Activated CD4-positive, alpha-beta memory T cell treated with anti-CD3 and anti-CD28 coated beads, Interleukin-2, amount 10 ng/mL, durations not matched to agents 7 days and 5 days (primary cell): Measurements from ENCODE around the gene GJC1. TPM values are rescaled to one million over a fixed set of nuclear protein-coding genes. Genes with fewer than 3 reads are reported as not detected.
A peak's percentile ranks its signal among the peaks of the same experiment; 100 is the strongest.

Experiments
- CTCF ChIA-PET: fragments of 350-600 bp; sonication (Branson Sonifier 250); formaldehyde crosslinking; loops from one replicate; lab custom pipeline; 2021; ENCODE audit warnings: antibody characterized with exemption, inconsistent platforms; lab: Charles Lee
- POLR2A ChIA-PET: fragments of 350-600 bp; sonication (Branson Sonifier 250); formaldehyde crosslinking; loops from one replicate; lab custom pipeline; 2021; ENCODE audit warnings: antibody characterized with exemption; lab: Charles Lee
- DNase-seq: peaks from one replicate; pipeline ENCODE4 v3.0.0-alpha.2; 2020
- H3K27ac Mint-ChIP-seq: one replicate; pipeline ENCODE4 v1.8.0; 2021; ENCODE audit warnings: mild to moderate bottlenecking, mixed read lengths
- H3K27me3 Mint-ChIP-seq: one replicate; pipeline ENCODE4 v1.8.0; 2021; ENCODE audit warnings: mixed read lengths
- H3K36me3 Mint-ChIP-seq: one replicate; pipeline ENCODE4 v1.8.0; 2021; ENCODE audit warnings: low read depth, mixed read lengths
- H3K4me1 Mint-ChIP-seq: one replicate; pipeline ENCODE4 v1.8.0; 2021; ENCODE audit warnings: mixed read lengths
- H3K4me3 Mint-ChIP-seq: one replicate; pipeline ENCODE4 v1.8.0; 2021; ENCODE audit warnings: mild to moderate bottlenecking, mixed read lengths
- H3K9me3 Mint-ChIP-seq: one replicate; pipeline ENCODE4 v1.8.0; 2021; ENCODE audit warnings: mixed read lengths
- total RNA-seq, 2 experiments: library from RNA; stranded (reverse); gene quantifications; one replicate each; pipeline ENCODE4 v1.2.3, GENCODE V29; 2021

GJC1 gene
- total RNA-seq, 2 experiments from 2014 or later: 0.78 to 0.88 TPM

DNA sequence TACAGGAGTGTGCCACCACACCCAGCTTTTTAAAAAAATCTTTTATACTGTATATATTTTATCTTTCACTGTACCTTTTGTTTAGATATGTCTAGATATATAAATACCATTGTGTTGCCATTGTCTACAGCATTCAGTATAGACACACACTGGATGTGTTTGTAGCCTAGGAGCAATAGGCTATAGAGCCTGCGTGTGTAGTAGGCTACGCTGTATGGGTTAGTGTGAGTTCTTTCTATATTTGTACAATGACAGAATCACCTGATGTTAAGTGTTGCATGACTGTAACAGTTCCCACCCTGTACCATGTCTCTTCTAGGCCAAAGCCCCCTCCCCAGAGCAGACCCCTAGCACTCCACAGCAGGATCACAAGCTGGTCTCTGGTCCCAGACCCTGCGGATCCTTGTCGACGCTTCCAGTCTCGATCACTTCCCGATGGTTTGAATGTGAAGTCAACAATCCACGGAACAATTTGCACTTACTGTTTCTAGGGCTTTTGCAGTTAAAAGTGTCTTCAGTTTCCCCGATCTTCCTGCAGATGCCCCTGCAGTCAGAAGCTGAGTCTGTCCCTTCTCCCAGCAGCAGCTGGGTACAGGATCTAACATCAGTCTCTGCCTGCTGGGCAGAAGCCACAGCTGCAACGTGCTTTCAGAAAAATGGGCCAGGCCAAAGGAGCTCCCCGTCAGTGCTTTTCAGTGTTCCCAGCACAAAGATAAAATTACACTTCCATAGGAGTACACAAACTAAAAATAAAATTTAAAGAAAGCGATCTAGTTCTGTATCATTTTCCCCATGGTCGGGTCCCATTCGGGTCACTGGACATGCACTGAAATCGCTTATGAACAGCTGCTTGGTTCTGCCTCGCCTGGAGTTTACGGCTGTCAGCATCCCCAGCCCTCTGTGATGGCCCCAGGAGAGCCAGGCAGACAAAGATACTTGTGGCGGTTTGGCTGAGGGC is 35.9 kb downstream of the GJC1 start:
- Mint-ChIP-seq H3K27ac (no peak overlapping the region), H3K9me3 (no peaks in the 10 kb centered on the region), H3K4me1 (peaks cover 11% of the 10 kb centered on the region), H3K27me3 (peaks cover 11% of the 10 kb centered on the region), H3K4me3 (no peak overlapping the region), H3K36me3 (no peaks in the 10 kb centered on the region)
- CTCF ChIA-PET: no interaction called here
- POLR2A ChIA-PET: no interaction called here
- no peak for DNase-seq

DNA sequence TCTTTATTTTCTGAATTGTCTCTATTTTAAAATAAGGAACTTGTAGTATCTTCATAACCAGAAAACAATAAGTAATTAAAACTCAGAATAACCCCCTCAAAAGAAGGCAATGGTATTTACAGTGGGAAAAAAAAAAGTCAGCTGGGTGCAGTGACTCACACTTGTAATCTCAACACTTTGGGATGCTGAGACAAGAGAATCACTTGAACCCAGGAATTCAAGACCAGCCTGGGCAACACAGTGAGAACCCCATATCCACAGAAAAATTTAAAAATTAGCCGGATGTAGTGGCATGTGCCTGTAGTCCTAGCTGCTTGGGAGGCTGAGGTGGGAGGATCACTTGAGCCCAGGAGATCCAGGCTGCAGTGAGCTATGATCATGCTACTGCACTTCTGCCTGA is 37.8 kb downstream of the GJC1 start:
- H3K4me3 Mint-ChIP-seq: no peak overlapping the region
- DNase-seq: no peak
- CTCF ChIA-PET: no interaction called here

DNA sequence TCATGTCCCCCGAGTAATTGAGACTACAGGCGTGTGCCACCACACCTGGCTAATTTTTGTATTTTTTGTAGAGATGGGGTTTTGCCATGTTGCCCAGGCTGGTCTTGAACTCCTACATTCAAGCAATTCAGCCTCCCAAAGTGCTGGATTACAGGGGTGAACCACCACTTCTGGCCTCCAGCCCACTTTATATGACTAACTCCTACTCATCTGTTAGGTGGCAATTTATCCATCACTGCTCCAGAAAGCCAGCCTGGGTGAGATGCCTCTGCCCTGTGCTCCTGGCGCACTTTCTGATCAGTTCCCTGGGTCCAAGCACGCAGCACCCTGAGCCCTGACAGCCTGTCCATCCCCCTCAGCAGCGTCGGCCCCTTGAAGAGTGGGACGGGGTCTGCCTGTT is 41.9 kb downstream of the GJC1 start:
- Mint-ChIP-seq H3K9me3 (no peaks in the 10 kb centered on the region), H3K27ac (no peak overlapping the region), H3K27me3 (peaks cover 2% of the 10 kb centered on the region), H3K36me3 (no peaks in the 10 kb centered on the region), H3K4me3 (no peak overlapping the region), H3K4me1 (no peaks in the 10 kb centered on the region)
- DNase-seq: no peak
- CTCF ChIA-PET: no interaction called here
- POLR2A ChIA-PET: no interaction called here

More for the DNA sequence above, 37.8 kb downstream of the GJC1 start:
- H3K9me3 Mint-ChIP-seq: no peaks in the 10 kb centered on the region
- POLR2A ChIA-PET: no interaction called here
- no peak overlapping the region for H3K27ac Mint-ChIP-seq
- peaks cover 4% of the 10 kb centered on the region for H3K4me1 Mint-ChIP-seq
- no peaks in the 10 kb centered on the region for H3K36me3 Mint-ChIP-seq
- peaks cover 4% of the 10 kb centered on the region for H3K27me3 Mint-ChIP-seq

DNA sequence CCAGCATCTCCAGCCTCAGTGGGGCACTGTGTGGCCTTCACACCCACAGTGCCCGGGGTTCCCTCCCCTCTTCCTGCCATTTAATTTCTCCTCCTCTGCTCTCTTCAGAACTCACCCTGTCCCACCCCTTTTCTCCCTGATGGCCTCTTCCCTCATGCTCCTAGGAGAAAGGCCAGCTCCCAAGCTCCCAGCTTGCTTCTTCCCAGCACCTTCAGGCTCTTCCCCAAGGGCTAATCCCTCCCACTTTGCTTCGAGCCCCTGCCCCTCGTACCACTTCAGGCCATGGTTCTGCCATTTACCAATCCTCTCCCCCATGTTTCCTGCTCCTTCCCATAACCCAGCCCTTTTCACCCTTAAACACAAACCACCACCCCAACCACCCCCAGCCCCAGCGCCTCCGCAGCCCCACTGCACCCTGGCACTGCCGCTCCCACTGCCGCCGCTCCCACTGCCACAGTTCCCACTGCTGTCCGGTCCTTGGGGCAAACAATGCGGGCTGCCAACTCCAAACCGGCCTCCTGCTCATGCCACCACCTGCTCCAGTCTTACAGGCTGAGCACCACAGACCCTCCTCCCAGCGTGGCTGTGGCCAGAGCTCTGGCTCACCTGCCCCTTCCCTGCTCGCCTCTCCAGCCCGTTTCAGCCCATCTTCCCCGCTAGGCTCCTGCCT is 42.7 kb downstream of the GJC1 start:
- no peak overlapping the region for H3K4me3 Mint-ChIP-seq
- CTCF ChIA-PET: no interaction called here

DNA sequence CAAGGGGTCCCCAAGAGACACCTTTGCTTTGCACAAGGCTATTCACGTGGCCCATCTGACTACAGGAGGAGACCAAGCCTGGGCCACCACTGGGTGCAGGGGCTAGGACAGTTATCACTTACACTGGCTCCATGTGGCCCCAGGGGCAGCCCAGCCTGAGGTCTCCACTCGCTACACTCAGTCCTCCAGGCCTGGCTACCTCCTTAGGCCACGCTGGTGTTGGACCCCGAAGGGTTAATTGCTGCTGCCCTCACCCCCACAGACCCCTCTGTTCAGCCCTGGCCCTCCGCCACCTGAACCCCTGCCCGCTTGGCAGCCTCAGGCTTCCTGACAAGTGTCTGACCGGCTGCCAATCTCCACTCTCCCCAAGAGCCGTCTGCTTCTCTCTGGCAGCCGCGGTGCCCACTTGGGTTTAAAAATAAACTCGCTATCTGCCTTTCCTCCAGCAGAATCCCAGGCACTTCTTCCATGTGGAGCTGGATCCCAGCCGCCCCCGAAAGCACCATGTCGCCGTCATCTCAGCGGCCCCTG is 43.5 kb downstream of the GJC1 start:
- ChIA-PET CTCF (no interaction called here), POLR2A (no interaction called here)
- DNase-seq: no peak
- Mint-ChIP-seq H3K4me3 (no peak overlapping the region), H3K9me3 (no peaks in the 10 kb centered on the region), H3K4me1 (no peaks in the 10 kb centered on the region), H3K27me3 (no peaks in the 10 kb centered on the region), H3K27ac (no peak overlapping the region), H3K36me3 (no peaks in the 10 kb centered on the region)

More for the DNA sequence above, 42.7 kb downstream of the GJC1 start:
- DNase-seq: no peak
- no peak overlapping the region for H3K27ac Mint-ChIP-seq
- POLR2A ChIA-PET: no interaction called here
- H3K4me1 Mint-ChIP-seq: no peaks in the 10 kb centered on the region
- H3K27me3 Mint-ChIP-seq: no peaks in the 10 kb centered on the region
- no peaks in the 10 kb centered on the region for H3K9me3 Mint-ChIP-seq
- H3K36me3 Mint-ChIP-seq: no peaks in the 10 kb centered on the region

DNA sequence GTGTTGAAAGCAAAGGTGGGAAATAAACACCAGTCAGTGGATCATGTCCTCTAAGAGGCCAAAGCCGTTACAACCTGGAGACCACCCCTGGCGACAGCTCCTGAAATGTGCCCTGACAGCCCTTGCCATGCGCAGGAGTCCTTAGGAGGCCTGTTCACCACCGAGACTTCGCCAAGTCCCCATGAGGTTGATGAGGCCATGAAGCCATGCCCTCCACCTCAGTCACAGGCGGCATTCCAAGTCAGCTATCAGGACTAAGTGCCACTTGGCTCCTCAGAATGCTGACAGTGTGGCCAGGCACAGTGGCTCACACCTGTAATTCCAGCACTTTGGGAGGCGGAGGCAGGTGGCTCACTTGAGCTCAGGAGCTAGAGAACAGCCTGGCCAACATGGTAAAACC is 44.2 kb downstream of the GJC1 start:
- no peaks in the 10 kb centered on the region for H3K27me3 Mint-ChIP-seq
- H3K9me3 Mint-ChIP-seq: no peaks in the 10 kb centered on the region
- DNase-seq: no peak
- CTCF ChIA-PET: no interaction called here
- H3K4me1 Mint-ChIP-seq: no peaks in the 10 kb centered on the region
- POLR2A ChIA-PET: no interaction called here
- H3K4me3 Mint-ChIP-seq: no peak overlapping the region
- no peak overlapping the region for H3K27ac Mint-ChIP-seq
- no peaks in the 10 kb centered on the region for H3K36me3 Mint-ChIP-seq

DNA sequence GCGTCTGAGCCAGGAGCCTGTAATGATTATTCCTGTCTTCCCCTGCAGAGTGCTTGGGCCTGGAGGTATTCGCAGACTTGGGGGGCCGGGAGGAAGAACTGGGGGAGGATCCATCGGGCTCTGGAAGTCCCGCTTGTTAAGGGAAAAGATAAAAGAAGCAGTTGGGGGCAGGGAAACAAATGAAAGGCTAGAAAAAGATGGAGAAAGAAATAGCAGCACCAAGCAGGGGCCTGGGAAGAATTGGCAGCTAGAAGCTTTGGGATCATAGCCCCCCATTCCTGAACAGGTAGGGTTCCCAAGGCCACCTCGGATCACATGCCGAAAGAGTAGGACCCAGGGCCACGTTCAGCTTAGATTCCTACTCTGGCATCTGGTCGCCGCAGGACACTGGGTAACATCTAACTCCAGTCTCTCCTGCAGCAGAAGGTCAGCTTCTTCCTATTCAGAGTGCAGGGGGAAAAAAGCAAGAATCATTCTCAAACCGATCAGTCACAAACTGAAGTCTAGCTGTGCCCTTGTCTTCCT is 47.7 kb downstream of the GJC1 start:
- H3K36me3 Mint-ChIP-seq: no peaks in the 10 kb centered on the region
- H3K4me1 Mint-ChIP-seq: peaks cover 3% of the 10 kb centered on the region
- H3K4me3 Mint-ChIP-seq: no peak overlapping the region
- no peak for DNase-seq
- H3K27ac Mint-ChIP-seq: no peak overlapping the region
- peaks cover 5% of the 10 kb centered on the region for H3K27me3 Mint-ChIP-seq
- CTCF ChIA-PET: interaction anchor here (11.7 kb wide), 1 partner anchor 83 kb away, joined by 144 read pairs; no protein-coding TSS in a partner anchor
- POLR2A ChIA-PET: no interaction called here
- H3K9me3 Mint-ChIP-seq: no peaks in the 10 kb centered on the region

DNA sequence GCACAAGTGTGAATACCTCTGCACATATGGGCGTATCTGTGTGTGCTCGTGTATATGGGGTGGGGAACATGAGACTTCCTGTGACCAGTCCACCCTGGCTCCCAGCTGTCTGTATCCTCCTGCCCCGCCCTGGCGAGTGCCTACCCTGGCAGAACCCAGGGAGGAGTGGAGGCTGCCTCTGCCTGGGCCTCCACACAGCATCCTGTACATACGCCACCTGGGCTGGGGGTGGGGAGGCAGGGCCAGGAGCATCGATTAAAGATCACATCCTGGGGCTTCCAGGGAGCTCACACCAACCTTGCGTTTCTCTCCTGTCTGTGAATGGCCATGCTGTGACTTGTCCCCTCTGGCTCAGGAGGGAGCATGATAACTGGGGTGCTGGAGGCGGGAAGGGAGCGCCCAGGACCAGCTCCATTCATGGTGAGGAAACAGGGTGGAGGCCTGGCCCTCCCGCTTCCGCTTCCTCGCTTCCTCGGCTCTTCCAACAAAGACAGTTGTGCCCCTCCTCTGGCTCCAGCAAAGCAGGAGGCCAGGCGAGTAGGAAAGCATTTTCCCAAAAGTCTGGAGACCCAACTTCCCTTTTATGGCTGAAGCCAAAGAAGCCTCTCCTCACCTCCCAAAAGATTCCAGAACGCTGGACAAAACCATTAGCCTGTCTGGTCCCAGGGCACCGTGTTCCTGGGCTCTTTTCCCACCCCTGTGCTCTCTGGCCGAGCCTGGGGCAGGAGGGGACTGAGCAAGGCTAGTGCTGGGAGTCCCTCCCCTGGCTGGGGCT is 48.3 kb downstream of the GJC1 start:
- Mint-ChIP-seq H3K9me3 (no peaks in the 10 kb centered on the region), H3K36me3 (no peaks in the 10 kb centered on the region), H3K27ac (no peak overlapping the region), H3K27me3 (peaks cover 8% of the 10 kb centered on the region), H3K4me3 (no peak overlapping the region), H3K4me1 (peaks cover 3% of the 10 kb centered on the region)
- no peak for DNase-seq
- ChIA-PET POLR2A (interaction anchor here (1.1 to 1.5 kb wide), 2 partner anchors 15 to 83 kb away, joined by 3 to 4 read pairs; no protein-coding TSS in a partner anchor), CTCF (interaction anchor here (11.7 kb wide), 1 partner anchor 84 kb away, joined by 144 read pairs; no protein-coding TSS in a partner anchor)

DNA sequence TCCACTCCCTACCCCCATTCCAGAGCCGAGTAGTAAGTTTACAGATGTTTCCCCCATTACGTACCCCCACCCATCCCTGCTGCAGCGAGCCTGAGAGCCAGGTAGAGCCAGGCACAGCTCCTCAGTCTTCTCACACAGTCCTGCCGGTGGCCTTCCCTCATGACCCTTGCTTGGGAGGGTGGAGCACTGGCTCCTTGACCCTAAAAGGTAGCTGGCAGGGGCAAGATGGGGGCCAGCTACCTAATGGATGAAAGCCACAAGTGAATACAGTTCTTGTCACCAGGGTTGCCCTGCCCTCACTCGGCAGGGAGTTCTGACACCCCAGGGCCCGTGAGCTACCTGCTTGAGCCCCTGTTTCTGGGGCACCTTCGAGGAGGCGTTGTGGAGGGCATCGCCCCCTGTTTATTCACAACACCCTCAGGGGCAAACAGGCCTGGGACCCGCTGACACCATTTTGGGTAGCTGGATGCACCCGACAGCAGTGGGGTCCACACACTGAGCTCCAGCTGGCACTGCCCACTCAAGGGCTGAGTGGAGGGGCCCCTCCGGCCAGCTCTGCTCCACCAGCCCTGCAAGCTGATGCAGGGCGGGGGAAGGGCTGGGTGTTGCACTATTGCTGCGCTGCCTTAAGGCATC is 49.1 kb downstream of the GJC1 start:
- ChIA-PET CTCF (interaction anchor here (2.8 to 11.7 kb wide), 2 partner anchors 85 to 100 kb away, joined by 7 to 144 read pairs; no protein-coding TSS in a partner anchor), POLR2A (interaction anchor here (1.1 to 1.5 kb wide), 2 partner anchors 16 to 84 kb away, joined by 3 to 4 read pairs; no protein-coding TSS in a partner anchor)
- Mint-ChIP-seq H3K4me3 (no peak overlapping the region), H3K4me1 (peaks cover 6% of the 10 kb centered on the region), H3K27me3 (peaks cover 8% of the 10 kb centered on the region), H3K36me3 (no peaks in the 10 kb centered on the region), H3K9me3 (no peaks in the 10 kb centered on the region), H3K27ac (no peak overlapping the region)
- DNase-seq: no peak

DNA sequence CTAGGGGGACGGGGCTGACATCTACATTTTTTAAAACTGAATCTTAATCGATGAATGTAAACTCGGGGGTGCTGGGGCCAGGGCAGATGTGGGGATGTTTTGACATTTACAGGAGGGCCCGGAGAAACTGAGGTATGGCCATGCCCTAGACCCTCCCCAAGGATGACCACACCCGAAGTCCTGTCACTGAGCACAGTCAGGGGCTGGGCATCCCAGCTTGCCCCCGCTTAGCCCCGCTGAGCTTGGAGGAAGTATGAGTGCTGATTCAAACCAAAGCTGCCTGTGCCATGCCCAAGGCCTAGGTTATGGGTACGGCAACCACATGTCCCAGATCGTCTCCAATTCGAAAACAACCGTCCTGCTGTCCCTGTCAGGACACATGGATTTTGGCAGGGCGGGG is 49.9 kb downstream of the GJC1 start:
- Mint-ChIP-seq H3K36me3 (no peaks in the 10 kb centered on the region), H3K27me3 (peaks cover 8% of the 10 kb centered on the region), H3K4me3 (no peak overlapping the region), H3K9me3 (no peaks in the 10 kb centered on the region), H3K27ac (no peak overlapping the region), H3K4me1 (peaks cover 11% of the 10 kb centered on the region)
- ChIA-PET CTCF (interaction anchor here (1.4 to 11.7 kb wide), 7 partner anchors 17 to 101 kb away, joined by 5 to 144 read pairs (median 7); no protein-coding TSS in a partner anchor), POLR2A (interaction anchor here (1.1 kb wide), 1 partner anchor 82 kb away, joined by 3 read pairs; no protein-coding TSS in a partner anchor)
- no peak for DNase-seq

DNA sequence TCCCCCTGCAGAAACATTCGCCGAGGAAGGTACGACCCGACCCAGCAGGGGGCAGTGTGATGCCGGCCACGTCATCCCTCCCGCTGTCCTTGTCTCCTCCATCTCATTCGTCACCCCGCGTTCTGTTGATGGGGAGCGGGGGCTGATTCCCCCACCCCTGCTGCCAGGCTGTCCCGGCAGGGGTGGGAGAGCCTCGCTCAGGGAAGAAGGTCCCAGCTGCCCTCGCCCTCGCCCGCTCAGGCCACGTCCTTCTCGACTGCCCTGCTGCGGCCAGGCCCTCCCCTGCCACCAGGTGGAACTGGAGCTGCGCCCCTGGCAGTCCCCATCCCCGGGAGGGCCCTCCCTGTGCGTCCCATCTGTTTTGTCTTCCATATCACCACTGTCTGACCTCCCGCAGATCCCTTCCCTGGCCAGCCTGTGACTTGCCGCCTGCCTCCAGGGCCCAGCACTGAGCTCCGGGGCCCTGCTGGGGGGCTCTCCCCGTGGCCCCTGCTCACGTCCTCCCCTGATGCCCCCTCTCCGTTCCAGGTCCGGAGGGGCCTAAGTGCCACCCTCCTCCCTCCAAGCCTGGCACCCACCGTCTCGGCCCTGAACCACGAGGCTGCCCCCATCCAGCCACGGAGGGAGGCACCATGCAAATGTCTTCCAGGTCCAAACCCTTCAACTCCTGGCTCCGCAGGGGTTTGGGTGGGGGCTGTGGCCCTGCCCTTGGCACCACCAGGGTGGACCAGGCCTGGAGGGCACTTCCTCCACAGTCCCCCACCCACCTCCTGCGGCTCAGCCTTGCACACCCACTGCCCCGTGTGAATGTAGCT is 50.7 kb downstream of the GJC1 start:
- Mint-ChIP-seq H3K9me3 (no peaks in the 10 kb centered on the region), H3K27me3 (peaks cover 8% of the 10 kb centered on the region), H3K4me3 (peak overlapping the region; percentile 17), H3K27ac (no peak overlapping the region), H3K36me3 (no peaks in the 10 kb centered on the region), H3K4me1 (peaks cover 15% of the 10 kb centered on the region)
- ChIA-PET CTCF (interaction anchor here (0.7 to 11.7 kb wide), 14 partner anchors 16 to 356 kb away, joined by 3 to 144 read pairs (median 4); partner anchors contain the start of gene ACBD4), POLR2A (interaction anchor here (0.5 to 1.1 kb wide), 2 partner anchors 83 to 85 kb away, joined by 3 read pairs; no protein-coding TSS in a partner anchor)
- peak; percentile 84 for DNase-seq
